SW480 (cell line): Measurements from ENCODE around the gene SVIL.
"Not testable (repeated sequence)": the region's sequence is repeated elsewhere in the genome, so short reads cannot be mapped to it uniquely, and the experiment has no call there.

Source experiments
- DNase-seq: peaks from one replicate; pipeline ENCODE4 v3.0.0-alpha.2; 2016; ENCODE audit warnings: low spot score

The SVIL gene

GRCh38 chr10:29540016-29540415 lies 94.8 kb downstream of the SVIL start:
- DNase-seq = peak; percentile 7

- no peak for DNase-seq
Observed at GRCh38 chr10:29539412-29539811, 95.4 kb downstream of the SVIL start.

- DNase-seq = no peak
Observed at GRCh38 chr10:29537799-29538198, 97.0 kb downstream of the SVIL start.

GRCh38 chr10:29536691-29537090 lies 98.1 kb downstream of the SVIL start:
- not testable (repeated sequence) for DNase-seq

- DNase-seq = no peak
Observed at GRCh38 chr10:29535778-29536453, 98.9 kb downstream of the SVIL start.

GRCh38 chr10:29535012-29535777 lies 99.6 kb downstream of the SVIL start:
- DNase-seq = peak; percentile 64

GRCh38 chr10:29534590-29534989 lies 100.2 kb downstream of the SVIL start:
- no peak for DNase-seq

- DNase-seq = peak; percentile 14
Observed at GRCh38 chr10:29533696-29534285, 101.0 kb downstream of the SVIL start.

- no peak for DNase-seq
Observed at GRCh38 chr10:29533046-29533445, 101.7 kb downstream of the SVIL start.

GRCh38 chr10:29532256-29532878 lies 102.4 kb downstream of the SVIL start:
- DNase-seq = no peak

- no peak for DNase-seq
Observed at GRCh38 chr10:29530112-29530976, 104.4 kb downstream of the SVIL start.

GRCh38 chr10:29529146-29529545 lies 105.6 kb downstream of the SVIL start:
- DNase-seq = no peak

- DNase-seq = no peak
Observed at GRCh38 chr10:29525762-29526161, 109.0 kb downstream of the SVIL start.

- no peak for DNase-seq
Observed at GRCh38 chr10:29524720-29525119, 110.1 kb downstream of the SVIL start.

GRCh38 chr10:29524294-29524693 lies 110.5 kb downstream of the SVIL start:
- DNase-seq = no peak

GRCh38 chr10:29522918-29523317 lies 111.9 kb downstream of the SVIL start:
- DNase-seq = no peak

GRCh38 chr10:29522061-29522855 lies 112.5 kb downstream of the SVIL start:
- DNase-seq = no peak

GRCh38 chr10:29519659-29520058 lies 115.1 kb downstream of the SVIL start:
- no peak for DNase-seq

- peak; percentile 22 for DNase-seq
Observed at GRCh38 chr10:29517352-29517923, 117.3 kb downstream of the SVIL start.

GRCh38 chr10:29516309-29516932 lies 118.3 kb downstream of the SVIL start:
- DNase-seq = not testable (repeated sequence)
